Stimulated activated CD8-positive, alpha-beta memory T cell treated with anti-CD3 and anti-CD28 coated beads, Interleukin-12 subunit alpha, Interleukin-12 subunit beta, amount 100 ng/mL, for 4 hours (primary cell): ENCODE data around the gene SETD1A.
A peak's percentile ranks its signal among the peaks of the same experiment; 100 is the strongest.

Source experiments
- DNase-seq: peaks from one replicate; pipeline ENCODE4 v3.0.0-alpha.2; 2020; ENCODE audit warnings: low read depth

SETD1A gene

GRCh38 chr16:31020536-31020935, 63.0 kb downstream of the SETD1A start:
- DNase-seq, result no peak

- no peak for DNase-seq
These were observed 65.1 kb downstream of the SETD1A start for GRCh38 chr16:31022544-31023251.

GRCh38 chr16:31023252-31023602, 65.7 kb downstream of the SETD1A start:
- no peak for DNase-seq

GRCh38 chr16:31023627-31024226, 66.2 kb downstream of the SETD1A start:
- DNase-seq, result no peak

- DNase-seq, result no peak
These were observed 67.8 kb downstream of the SETD1A start for GRCh38 chr16:31025339-31025738.

GRCh38 chr16:31029272-31029671, 71.7 kb downstream of the SETD1A start:
- DNase-seq, result no peak

- no peak for DNase-seq
These were observed 73.7 kb downstream of the SETD1A start for GRCh38 chr16:31031276-31031675.

- DNase-seq, result peak; percentile 93
These were observed 75.5 kb downstream of the SETD1A start, which contains the start of gene STX4 for GRCh38 chr16:31032736-31033708. Gene STX4, plus strand, starts transcription at chr16:31033558. Its CDS starts 248 bp downstream, at chr16:31033806.

GRCh38 chr16:31033709-31034492, 76.3 kb downstream of the SETD1A start:
- DNase-seq, result peak; percentile 80
